Measurements from ENCODE around the gene FAM234A. TPM values are rescaled to one million over a fixed set of nuclear protein-coding genes. Genes with fewer than 3 reads are reported as not detected.

Gene FAM234A
- total RNA-seq, 1 donor from 2014 or later: 11.3 TPM

GRCh38 chr16:242281-242680, 7.7 kb downstream of the FAM234A start:
- Histone ChIP-seq H3K27me3 (ENCODE audit: control insufficient read depth, insufficient read depth, low read length) (no peaks in the 10 kb centered on the region), H3K4me3 (ENCODE audit: low read depth, low read length) (no peak overlapping the region), H3K36me3 (ENCODE audit: control insufficient read depth, insufficient read depth, low read length) (no peaks in the 10 kb centered on the region)
- no peak for DNase-seq (ENCODE audit: low read depth)
- TF ChIP-seq CTCF (IDR thresholded peaks at IDR 0.05; ENCODE audit: insufficient read depth, low read length, severe bottlenecking): no peak
- FAIRE-seq: no peak

GRCh38 chr16:243348-243747, 8.7 kb downstream of the FAM234A start:
- no peak for TF ChIP-seq CTCF (IDR thresholded peaks at IDR 0.05; ENCODE audit: insufficient read depth, low read length, severe bottlenecking)
- no peaks in the 10 kb centered on the region for H3K36me3 ChIP-seq (ENCODE audit: control insufficient read depth, insufficient read depth, low read length)
- no peaks in the 10 kb centered on the region for H3K27me3 ChIP-seq (ENCODE audit: control insufficient read depth, insufficient read depth, low read length)
- no peak for FAIRE-seq
- H3K4me3 ChIP-seq (ENCODE audit: low read depth, low read length): no peak overlapping the region
- no peak for DNase-seq (ENCODE audit: low read depth)

GRCh38 chr16:245105-245504, 10.5 kb downstream of the FAM234A start:
- no peak for TF ChIP-seq CTCF (IDR thresholded peaks at IDR 0.05; ENCODE audit: insufficient read depth, low read length, severe bottlenecking)
- Histone ChIP-seq H3K36me3 (ENCODE audit: control insufficient read depth, insufficient read depth, low read length) (peaks cover 2% of the 10 kb centered on the region), H3K4me3 (ENCODE audit: low read depth, low read length) (no peak overlapping the region), H3K27me3 (ENCODE audit: control insufficient read depth, insufficient read depth, low read length) (no peaks in the 10 kb centered on the region)
- no peak for DNase-seq (ENCODE audit: low read depth)
- no peak for FAIRE-seq

- FAIRE-seq (no peak), DNase-seq (ENCODE audit: low read depth) (no peak)
- no peak for TF ChIP-seq CTCF (IDR thresholded peaks at IDR 0.05; ENCODE audit: insufficient read depth, low read length, severe bottlenecking)
- peaks cover 2% of the 10 kb centered on the region for H3K36me3 ChIP-seq (ENCODE audit: control insufficient read depth, insufficient read depth, low read length)
- no peak overlapping the region for H3K4me3 ChIP-seq (ENCODE audit: low read depth, low read length)
- H3K27me3 ChIP-seq (ENCODE audit: control insufficient read depth, insufficient read depth, low read length): no peaks in the 10 kb centered on the region
Observed at GRCh38 chr16:247027-247426, 12.4 kb downstream of the FAM234A start.

GRCh38 chr16:249431-249830, 14.8 kb downstream of the FAM234A start:
- Histone ChIP-seq H3K36me3 (ENCODE audit: control insufficient read depth, insufficient read depth, low read length) (peaks cover 4% of the 10 kb centered on the region), H3K4me3 (ENCODE audit: low read depth, low read length) (no peak overlapping the region), H3K27me3 (ENCODE audit: control insufficient read depth, insufficient read depth, low read length) (no peaks in the 10 kb centered on the region)
- FAIRE-seq: no peak
- DNase-seq (ENCODE audit: low read depth): no peak
- TF ChIP-seq CTCF (IDR thresholded peaks at IDR 0.05; ENCODE audit: insufficient read depth, low read length, severe bottlenecking): no peak
